ENCODE measurements around the gene WDR6. TPM values are rescaled to one million over a fixed set of nuclear protein-coding genes. Genes with fewer than 3 reads are reported as not detected.

Gene WDR6
- total RNA-seq, 1 experiment from 2014 or later, result 112 TPM

DNA sequence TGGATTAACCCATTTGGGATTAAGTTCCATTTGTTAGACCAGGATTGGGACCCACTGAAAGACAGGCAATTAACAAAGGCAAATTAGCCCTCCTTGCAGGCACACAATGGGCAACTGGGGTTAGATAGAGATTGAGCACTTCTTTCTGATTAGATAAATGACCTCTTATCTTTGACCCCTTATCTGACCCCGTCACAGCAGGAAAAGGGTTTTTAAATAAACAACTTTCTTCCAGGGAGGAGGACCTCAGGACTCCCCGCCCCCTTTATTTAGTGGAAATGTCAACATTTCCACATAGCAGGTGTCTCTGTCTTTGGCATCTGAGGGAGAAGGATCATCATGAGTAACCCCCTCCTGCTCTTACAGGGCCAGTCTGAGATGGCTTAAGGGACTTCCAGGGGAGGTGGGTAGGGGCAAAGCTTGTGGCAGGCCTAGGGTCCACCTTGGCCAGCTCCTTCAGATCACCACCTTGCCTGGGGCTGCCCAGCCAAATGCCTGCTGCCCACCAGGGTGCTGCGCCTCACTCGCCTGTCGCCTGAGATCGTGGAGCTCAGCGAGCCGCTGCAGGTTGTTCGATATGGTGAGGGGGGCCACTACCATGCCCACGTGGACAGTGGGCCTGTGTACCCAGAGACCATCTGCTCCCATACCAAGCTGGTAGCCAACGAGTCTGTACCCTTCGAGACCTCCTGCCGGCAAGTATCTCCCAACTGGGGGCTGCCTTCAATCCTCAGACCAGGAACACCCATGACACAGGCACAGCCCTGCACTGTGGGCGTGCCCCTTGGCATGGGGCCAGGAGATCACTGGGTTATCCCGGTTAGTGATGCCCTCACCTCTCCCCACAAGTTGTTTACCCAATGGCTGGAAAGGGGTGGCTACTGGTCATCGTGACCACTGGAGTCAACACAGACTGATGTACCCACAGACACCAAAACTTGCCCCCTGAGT is 2.6 kb upstream of the WDR6 start:
- DNase-seq (ENCODE audit: unreplicated experiment), result no peak
- H3K4me1 Mint-ChIP-seq (ENCODE audit: insufficient read depth, unreplicated experiment), result peaks cover 10% of the 10 kb centered on the region
- peaks cover 21% of the 10 kb centered on the region for H3K36me3 Mint-ChIP-seq (ENCODE audit: insufficient read depth, unreplicated experiment)
- intact Hi-C loops (cut with micrococcal nuclease), result loop anchor here (5.0 kb wide), 1 partner anchor 87 kb away; the partner anchor contains the start of gene ARIH2
- no TSS peak for BruUV-seq (replicated peaks)
- H3K9me3 Mint-ChIP-seq (ENCODE audit: unreplicated experiment), result no peaks in the 10 kb centered on the region
- no peak overlapping the region for H3K4me3 Mint-ChIP-seq (ENCODE audit: unreplicated experiment)
- POLR2A ChIA-PET, result interaction anchor here (0.6 to 8.3 kb wide), 5 partner anchors 9 to 87 kb away, joined by 3 to 251 read pairs (median 4); partner anchors contain the start of genes DALRD3, IMPDH2 and NDUFAF3
- H3K27me3 Mint-ChIP-seq (ENCODE audit: insufficient read depth, unreplicated experiment), result no peaks in the 10 kb centered on the region
- TF ChIP-seq CTCF (IDR thresholded peaks at IDR 0.05; ENCODE audit: unreplicated experiment), result no peak
- no peak overlapping the region for H3K27ac Mint-ChIP-seq (ENCODE audit: low read depth, unreplicated experiment)
- CTCF ChIA-PET, result interaction anchor here (0.7 to 1.0 kb wide), 2 partner anchors 12 to 17 kb away, joined by 3 to 6 read pairs; no protein-coding TSS in a partner anchor

DNA sequence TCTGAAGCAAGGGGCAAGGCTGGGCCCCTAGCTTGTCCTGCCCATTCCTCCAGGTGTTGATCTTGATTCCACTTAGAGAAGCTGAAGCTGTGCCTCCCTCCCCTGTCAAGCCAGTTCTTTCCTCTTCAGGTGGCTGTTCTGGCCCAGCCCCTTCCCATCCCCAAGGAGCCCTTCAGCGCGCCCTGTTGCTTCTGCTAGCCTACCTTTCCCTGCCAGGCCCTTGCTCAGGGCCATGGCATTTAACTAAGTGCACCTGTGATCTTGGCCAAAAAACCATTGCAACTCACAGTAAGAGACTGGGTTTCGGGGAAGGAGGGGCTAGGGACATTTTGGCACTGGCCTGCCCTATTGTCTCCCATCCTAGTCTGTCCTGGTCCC is 1.9 kb upstream of the WDR6 start:
- no TSS peak for BruUV-seq (replicated peaks)
- H3K4me3 Mint-ChIP-seq (ENCODE audit: unreplicated experiment), result no peak overlapping the region
- no peaks in the 10 kb centered on the region for H3K27me3 Mint-ChIP-seq (ENCODE audit: insufficient read depth, unreplicated experiment)
- peaks cover 27% of the 10 kb centered on the region for H3K36me3 Mint-ChIP-seq (ENCODE audit: insufficient read depth, unreplicated experiment)
- H3K9me3 Mint-ChIP-seq (ENCODE audit: unreplicated experiment), result no peaks in the 10 kb centered on the region
- ChIA-PET POLR2A (interaction anchor here (0.6 to 8.3 kb wide), 5 partner anchors 10 to 86 kb away, joined by 3 to 251 read pairs (median 4); partner anchors contain the start of genes DALRD3, IMPDH2 and NDUFAF3), CTCF (interaction anchor here (0.6 to 1.0 kb wide), 3 partner anchors 13 to 729 kb away, joined by 3 to 6 read pairs (median 3); no protein-coding TSS in a partner anchor)
- H3K27ac Mint-ChIP-seq (ENCODE audit: low read depth, unreplicated experiment), result no peak overlapping the region
- peaks cover 10% of the 10 kb centered on the region for H3K4me1 Mint-ChIP-seq (ENCODE audit: insufficient read depth, unreplicated experiment)
- intact Hi-C loops (cut with micrococcal nuclease), result loop anchor here (5.0 kb wide), 1 partner anchor 88 kb away; the partner anchor contains the start of gene ARIH2
- TF ChIP-seq CTCF (IDR thresholded peaks at IDR 0.05; ENCODE audit: unreplicated experiment), result no peak
- no peak for DNase-seq (ENCODE audit: unreplicated experiment)

- H3K9me3 Mint-ChIP-seq (ENCODE audit: unreplicated experiment), result no peaks in the 10 kb centered on the region
- intact Hi-C loops (cut with micrococcal nuclease), result loop anchor here (2.0 to 5.0 kb wide), 2 partner anchors 17 to 89 kb away; partner anchors contain the start of gene ARIH2
- peak overlapping the region; percentile 99 for H3K27ac Mint-ChIP-seq (ENCODE audit: low read depth, unreplicated experiment)
- TF ChIP-seq CTCF (IDR thresholded peaks at IDR 0.05; ENCODE audit: unreplicated experiment), result no peak
- POLR2A ChIA-PET, result interaction anchor here (1.1 to 8.3 kb wide), 8 partner anchors 13 to 127 kb away, joined by 3 to 251 read pairs (median 28); partner anchors contain the start of genes DALRD3, IMPDH2, LAMB2 and NDUFAF3
- peak overlapping the region; percentile 99 for H3K4me3 Mint-ChIP-seq (ENCODE audit: unreplicated experiment)
- peaks cover 10% of the 10 kb centered on the region for H3K4me1 Mint-ChIP-seq (ENCODE audit: insufficient read depth, unreplicated experiment)
- no peaks in the 10 kb centered on the region for H3K27me3 Mint-ChIP-seq (ENCODE audit: insufficient read depth, unreplicated experiment)
- DNase-seq (ENCODE audit: unreplicated experiment), result no peak
- no TSS peak for BruUV-seq (replicated peaks)
- CTCF ChIA-PET, result interaction anchor here (0.6 to 4.6 kb wide), 2 partner anchors 18 to 729 kb away, joined by 3 to 38 read pairs; partner anchors contain the start of gene P4HTM
- peaks cover 35% of the 10 kb centered on the region for H3K36me3 Mint-ChIP-seq (ENCODE audit: insufficient read depth, unreplicated experiment)
Measured at GRCh38 chr3:49005998-49006397, 1.2 kb upstream of the WDR6 start.
